ENCODE results near the gene HECW1.
"Not testable (repeated sequence)": the region's sequence is repeated elsewhere in the genome, so short reads cannot be mapped to it uniquely, and the experiment has no call there.

The HECW1 gene

GRCh38 chr7:43112459-43112940, at the start of gene HECW1:
Gene HECW1, plus strand, starts transcription at chr7:43112647. Its CDS starts 131,259 bp downstream, at chr7:43243906.
- no peak for DNase-seq (ENCODE audit: low read depth, low spot score)
- Histone ChIP-seq H3K36me3 (ENCODE audit: insufficient read depth, low read length) (no peaks in the 10 kb centered on the region), H3K4me3 (peak within 1 kb of the TSS; percentile 52; the same call in 1 of the 2 replicates), H3K9me3 (ENCODE audit: low read depth, low read length) (no peaks in the 10 kb centered on the region), H3K27ac (no peak within 1 kb of the TSS), H3K9ac (ENCODE audit: insufficient read length) (no peak within 1 kb of the TSS)
- no peak for TF ChIP-seq FOXP2 (optimal IDR thresholded peaks at IDR 0.05; ENCODE audit: control extremely low read depth, extremely low read length, insufficient read depth)
- TF ChIP-seq EZH2 (IDR thresholded peaks at IDR 0.05) = no peak
- no peak for TF ChIP-seq POLR2AphosphoS5 (IDR thresholded peaks at IDR 0.05; ENCODE audit: borderline replicate concordance, low read depth, low read length)

- no peak for TF ChIP-seq FOXP2 (optimal IDR thresholded peaks at IDR 0.05; ENCODE audit: control extremely low read depth, extremely low read length, insufficient read depth)
- TF ChIP-seq EZH2 (IDR thresholded peaks at IDR 0.05) = no peak
- no peak for TF ChIP-seq POLR2AphosphoS5 (IDR thresholded peaks at IDR 0.05; ENCODE audit: borderline replicate concordance, low read depth, low read length)
- no peak overlapping the region for H3K27ac ChIP-seq
- no peak for DNase-seq (ENCODE audit: low read depth, low spot score)
- no peak overlapping the region for H3K4me3 ChIP-seq
- H3K9ac ChIP-seq (ENCODE audit: insufficient read length) = no peak overlapping the region
- H3K36me3 ChIP-seq (ENCODE audit: insufficient read depth, low read length) = no peaks in the 10 kb centered on the region
- no peaks in the 10 kb centered on the region for H3K9me3 ChIP-seq (ENCODE audit: low read depth, low read length)
These were observed 40.8 kb upstream of the HECW1 start for GRCh38 chr7:43071604-43072003.

- no peaks in the 10 kb centered on the region for H3K36me3 ChIP-seq (ENCODE audit: insufficient read depth, low read length)
- DNase-seq (ENCODE audit: low read depth, low spot score) = no peak
- no peak overlapping the region for H3K4me3 ChIP-seq
- no peak for TF ChIP-seq EZH2 (IDR thresholded peaks at IDR 0.05)
- no peak for TF ChIP-seq POLR2AphosphoS5 (IDR thresholded peaks at IDR 0.05; ENCODE audit: borderline replicate concordance, low read depth, low read length)
- TF ChIP-seq FOXP2 (optimal IDR thresholded peaks at IDR 0.05; ENCODE audit: control extremely low read depth, extremely low read length, insufficient read depth) = no peak
- no peak overlapping the region for H3K9ac ChIP-seq (ENCODE audit: insufficient read length)
- no peaks in the 10 kb centered on the region for H3K9me3 ChIP-seq (ENCODE audit: low read depth, low read length)
- H3K27ac ChIP-seq = no peak overlapping the region
These were observed 39.9 kb upstream of the HECW1 start for GRCh38 chr7:43072530-43072929.

GRCh38 chr7:43073811-43074210, 38.6 kb upstream of the HECW1 start:
- H3K27ac ChIP-seq; DNase-seq (ENCODE audit: low read depth, low spot score); H3K9ac ChIP-seq (ENCODE audit: insufficient read length); H3K36me3 ChIP-seq (ENCODE audit: insufficient read depth, low read length); H3K9me3 ChIP-seq (ENCODE audit: low read depth, low read length); H3K4me3 ChIP-seq: not testable (repeated sequence)

GRCh38 chr7:43076189-43076605, 36.2 kb upstream of the HECW1 start:
- Histone ChIP-seq H3K4me3 (no peak overlapping the region), H3K27ac (no peak overlapping the region), H3K9ac (ENCODE audit: insufficient read length) (no peak overlapping the region), H3K9me3 (ENCODE audit: low read depth, low read length) (no peaks in the 10 kb centered on the region), H3K36me3 (ENCODE audit: insufficient read depth, low read length) (no peaks in the 10 kb centered on the region)
- TF ChIP-seq FOXP2 (optimal IDR thresholded peaks at IDR 0.05; ENCODE audit: control extremely low read depth, extremely low read length, insufficient read depth) = no peak
- DNase-seq (ENCODE audit: low read depth, low spot score) = no peak

- Histone ChIP-seq H3K27ac (no peak overlapping the region), H3K9ac (ENCODE audit: insufficient read length) (no peak overlapping the region), H3K4me3 (no peak overlapping the region), H3K9me3 (ENCODE audit: low read depth, low read length) (no peaks in the 10 kb centered on the region), H3K36me3 (ENCODE audit: insufficient read depth, low read length) (no peaks in the 10 kb centered on the region)
- no peak for DNase-seq (ENCODE audit: low read depth, low spot score)
- TF ChIP-seq EZH2 (IDR thresholded peaks at IDR 0.05) (no peak), FOXP2 (optimal IDR thresholded peaks at IDR 0.05; ENCODE audit: control extremely low read depth, extremely low read length, insufficient read depth) (no peak), POLR2AphosphoS5 (IDR thresholded peaks at IDR 0.05; ENCODE audit: borderline replicate concordance, low read depth, low read length) (no peak)
These were observed 35.8 kb upstream of the HECW1 start for GRCh38 chr7:43076606-43077005.

GRCh38 chr7:43077285-43077684, 35.2 kb upstream of the HECW1 start:
- H3K36me3 ChIP-seq (ENCODE audit: insufficient read depth, low read length) = no peaks in the 10 kb centered on the region
- TF ChIP-seq EZH2 (IDR thresholded peaks at IDR 0.05) (no peak), FOXP2 (optimal IDR thresholded peaks at IDR 0.05; ENCODE audit: control extremely low read depth, extremely low read length, insufficient read depth) (no peak)
- no peaks in the 10 kb centered on the region for H3K9me3 ChIP-seq (ENCODE audit: low read depth, low read length)
- H3K27ac ChIP-seq = no peak overlapping the region
- no peak overlapping the region for H3K9ac ChIP-seq (ENCODE audit: insufficient read length)
- no peak for DNase-seq (ENCODE audit: low read depth, low spot score)
- H3K4me3 ChIP-seq = no peak overlapping the region

- no peak overlapping the region for H3K27ac ChIP-seq
- H3K4me3 ChIP-seq = no peak overlapping the region
- no peak for DNase-seq (ENCODE audit: low read depth, low spot score)
These were observed 34.6 kb upstream of the HECW1 start for GRCh38 chr7:43077732-43078391.

GRCh38 chr7:43078794-43079193, 33.7 kb upstream of the HECW1 start:
- Histone ChIP-seq H3K9me3 (ENCODE audit: low read depth, low read length) (no peaks in the 10 kb centered on the region), H3K36me3 (ENCODE audit: insufficient read depth, low read length) (no peaks in the 10 kb centered on the region), H3K9ac (ENCODE audit: insufficient read length) (no peak overlapping the region), H3K4me3 (no peak overlapping the region), H3K27ac (no peak overlapping the region)
- TF ChIP-seq POLR2AphosphoS5 (IDR thresholded peaks at IDR 0.05; ENCODE audit: borderline replicate concordance, low read depth, low read length) (no peak), FOXP2 (optimal IDR thresholded peaks at IDR 0.05; ENCODE audit: control extremely low read depth, extremely low read length, insufficient read depth) (no peak), EZH2 (IDR thresholded peaks at IDR 0.05) (no peak)
- no peak for DNase-seq (ENCODE audit: low read depth, low spot score)

More at GRCh38 chr7:43077732-43078391, 34.6 kb upstream of the HECW1 start:
- Histone ChIP-seq H3K9ac (ENCODE audit: insufficient read length) (no peak overlapping the region), H3K9me3 (ENCODE audit: low read depth, low read length) (no peaks in the 10 kb centered on the region), H3K36me3 (ENCODE audit: insufficient read depth, low read length) (no peaks in the 10 kb centered on the region)
- TF ChIP-seq EZH2 (IDR thresholded peaks at IDR 0.05) = no peak
- no peak for TF ChIP-seq POLR2AphosphoS5 (IDR thresholded peaks at IDR 0.05; ENCODE audit: borderline replicate concordance, low read depth, low read length)
- TF ChIP-seq FOXP2 (optimal IDR thresholded peaks at IDR 0.05; ENCODE audit: control extremely low read depth, extremely low read length, insufficient read depth) = no peak

All from SK-N-MC (cell line).